ENCODE data around the gene INHA.

GRCh38 chr2:219559156-219559915, 12.8 kb upstream of the INHA start:
- TF ChIP-seq, protein P1, sequence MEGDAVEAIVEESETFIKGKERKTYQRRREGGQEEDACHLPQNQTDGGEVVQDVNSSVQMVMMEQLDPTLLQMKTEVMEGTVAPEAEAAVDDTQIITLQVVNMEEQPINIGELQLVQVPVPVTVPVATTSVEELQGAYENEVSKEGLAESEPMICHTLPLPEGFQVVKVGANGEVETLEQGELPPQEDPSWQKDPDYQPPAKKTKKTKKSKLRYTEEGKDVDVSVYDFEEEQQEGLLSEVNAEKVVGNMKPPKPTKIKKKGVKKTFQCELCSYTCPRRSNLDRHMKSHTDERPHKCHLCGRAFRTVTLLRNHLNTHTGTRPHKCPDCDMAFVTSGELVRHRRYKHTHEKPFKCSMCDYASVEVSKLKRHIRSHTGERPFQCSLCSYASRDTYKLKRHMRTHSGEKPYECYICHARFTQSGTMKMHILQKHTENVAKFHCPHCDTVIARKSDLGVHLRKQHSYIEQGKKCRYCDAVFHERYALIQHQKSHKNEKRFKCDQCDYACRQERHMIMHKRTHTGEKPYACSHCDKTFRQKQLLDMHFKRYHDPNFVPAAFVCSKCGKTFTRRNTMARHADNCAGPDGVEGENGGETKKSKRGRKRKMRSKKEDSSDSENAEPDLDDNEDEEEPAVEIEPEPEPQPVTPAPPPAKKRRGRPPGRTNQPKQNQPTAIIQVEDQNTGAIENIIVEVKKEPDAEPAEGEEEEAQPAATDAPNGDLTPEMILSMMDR (IDR thresholded peaks at IDR 0.05; ENCODE audit: insufficient read depth, low read length, poor library complexity, severe bottlenecking): no peak
- TF ChIP-seq EZH2phosphoT487 (conservative IDR thresholded peaks at IDR 0.05; ENCODE audit: low read length): no peak
